ENCODE measurements around the gene RERE.

RERE gene

GRCh38 chr1:8365661-8366362 is 451.6 kb downstream of the RERE start:
- no peak for DNase-seq (ENCODE audit: low read depth in 2 of 2)

- DNase-seq (ENCODE audit: low read depth in 2 of 2): no peak
These were observed 452.7 kb downstream of the RERE start for GRCh38 chr1:8364528-8365442.

- DNase-seq (ENCODE audit: low read depth in 2 of 2): no peak
These were observed 453.6 kb downstream of the RERE start for GRCh38 chr1:8363767-8364301.

- DNase-seq (ENCODE audit: low read depth in 2 of 2): no peak
These were observed 454.2 kb downstream of the RERE start for GRCh38 chr1:8363186-8363766.

- DNase-seq (ENCODE audit: low read depth in 2 of 2): no peak
These were observed 454.7 kb downstream of the RERE start for GRCh38 chr1:8362701-8363101.

GRCh38 chr1:8361198-8361849 is 456.1 kb downstream of the RERE start:
- DNase-seq (ENCODE audit: low read depth in 2 of 2): no peak

GRCh38 chr1:8360493-8361197 is 456.8 kb downstream of the RERE start:
- DNase-seq (ENCODE audit: low read depth in 2 of 2): no peak

- DNase-seq (ENCODE audit: low read depth in 2 of 2): no peak
These were observed 457.6 kb downstream of the RERE start for GRCh38 chr1:8359617-8360481.

- DNase-seq (ENCODE audit: low read depth in 2 of 2): no peak
These were observed 458.4 kb downstream of the RERE start for GRCh38 chr1:8358897-8359616.

GRCh38 chr1:8358241-8358896 is 459.1 kb downstream of the RERE start:
- DNase-seq (ENCODE audit: low read depth in 2 of 2): no peak

- DNase-seq (ENCODE audit: low read depth in 2 of 2): no peak
These were observed 459.9 kb downstream of the RERE start for GRCh38 chr1:8357329-8358101.

- DNase-seq (ENCODE audit: low read depth in 2 of 2): no peak
These were observed 460.9 kb downstream of the RERE start for GRCh38 chr1:8356256-8357209.

GRCh38 chr1:8355439-8356255 is 461.8 kb downstream of the RERE start:
- DNase-seq (ENCODE audit: low read depth in 2 of 2): no peak

- DNase-seq (ENCODE audit: low read depth in 2 of 2): no peak
These were observed 463.4 kb downstream of the RERE start for GRCh38 chr1:8354038-8354437.

GRCh38 chr1:8352886-8353785 is 464.3 kb downstream of the RERE start:
- no peak for DNase-seq (ENCODE audit: low read depth in 2 of 2)
